Trophoblast cell (in vitro differentiated cells and primary cell): ENCODE data around the gene CACNA2D1.

Experiments
- DNase-seq, 2 donors: peaks; one replicate each; pipeline ENCODE4 v3.0.0-alpha.2; 2016
- H2AFZ ChIP-seq: 2 replicates; pipeline ENCODE4 v1.6.1; 2013; ENCODE audit warnings: low read length, moderate library complexity, mild to moderate bottlenecking; ENCODE audit not compliant: insufficient read depth, poor library complexity
- H2AK5ac ChIP-seq: 2 replicates; pipeline ENCODE4 v1.6.1; 2013; ENCODE audit warnings: mild to moderate bottlenecking, low read length
- H2BK120ac ChIP-seq: 2 replicates; pipeline ENCODE4 v1.6.1; 2013; ENCODE audit warnings: low read length, mild to moderate bottlenecking, moderate library complexity; ENCODE audit not compliant: insufficient read depth, poor library complexity
- H2BK12ac ChIP-seq: 2 replicates; pipeline ENCODE4 v1.6.1; 2013; ENCODE audit warnings: mild to moderate bottlenecking, low read length, moderate library complexity
- H2BK5ac ChIP-seq: 2 replicates; pipeline ENCODE4 v1.6.1; 2013; ENCODE audit warnings: low read length, low read depth, moderate library complexity, mild to moderate bottlenecking; ENCODE audit not compliant: poor library complexity
- H3K14ac ChIP-seq: 2 replicates; pipeline ENCODE4 v1.6.1; 2013; ENCODE audit warnings: mild to moderate bottlenecking, low read length
- H3K18ac ChIP-seq: 2 replicates; pipeline ENCODE4 v1.6.1; 2013; ENCODE audit warnings: mild to moderate bottlenecking, low read length
- H3K23ac ChIP-seq: 2 replicates; pipeline ENCODE4 v1.6.1; 2013; ENCODE audit warnings: low read length
- H3K27ac ChIP-seq: 2 replicates; pipeline ENCODE4 v1.5.1; 2013; ENCODE audit warnings: low read depth, mild to moderate bottlenecking, inconsistent platforms, low read length, moderate library complexity
- H3K27me3 ChIP-seq: 2 replicates; pipeline ENCODE4 v1.6.1; 2013; ENCODE audit warnings: inconsistent platforms, mild to moderate bottlenecking, low read length, moderate library complexity; ENCODE audit not compliant: insufficient read depth
- H3K36me3 ChIP-seq, 2 experiments: 1 replicate in 1 of 2; 2 replicates in 1 of 2; pipeline ENCODE4 v1.6.1; 2013; ENCODE audit warnings: low read length in 2 of 2, mild to moderate bottlenecking in 2 of 2, moderate library complexity in 1 of 2; ENCODE audit not compliant: insufficient read depth in 2 of 2, control insufficient read depth in 1 of 2
- H3K4ac ChIP-seq: 2 replicates; pipeline ENCODE4 v1.6.1; 2013; ENCODE audit warnings: low read depth, mild to moderate bottlenecking, low read length, moderate library complexity
- H3K4me1 ChIP-seq, 2 experiments: 1 replicate in 1 of 2; 2 replicates in 1 of 2; pipeline ENCODE4 v1.6.1; 2013; ENCODE audit warnings: low read length in 2 of 2, mild to moderate bottlenecking in 2 of 2, moderate library complexity in 1 of 2; ENCODE audit not compliant: insufficient read depth in 2 of 2, control insufficient read depth in 1 of 2
- H3K4me2 ChIP-seq: 2 replicates; pipeline ENCODE4 v1.6.1; 2013; ENCODE audit warnings: inconsistent platforms, mild to moderate bottlenecking, low read length, moderate library complexity
- H3K4me3 ChIP-seq: 2 replicates; pipeline ENCODE4 v1.5.1; 2013; ENCODE audit warnings: mild to moderate bottlenecking, low read depth, low read length, inconsistent platforms
- H3K79me1 ChIP-seq: one replicate; pipeline ENCODE4 v1.6.1; 2013; ENCODE audit warnings: low read length
- H3K79me2 ChIP-seq: 2 replicates; pipeline ENCODE4 v1.6.1; 2013; ENCODE audit warnings: low read length, mild to moderate bottlenecking; ENCODE audit not compliant: control insufficient read depth, insufficient read depth, poor library complexity
- H3K9ac ChIP-seq: 2 replicates; pipeline ENCODE4 v1.6.1; 2013; ENCODE audit warnings: mild to moderate bottlenecking, low read length
- H3K9me3 ChIP-seq: 2 replicates; pipeline ENCODE4 v1.6.1; 2013; ENCODE audit warnings: low read depth, mild to moderate bottlenecking, control low read depth, inconsistent platforms, low read length; ENCODE audit not compliant: insufficient read depth
- H4K12ac ChIP-seq: 2 replicates; pipeline ENCODE4 v1.6.1; 2013; ENCODE audit warnings: low read depth, mild to moderate bottlenecking, low read length, moderate library complexity
- H4K8ac ChIP-seq: 2 replicates; pipeline ENCODE4 v1.6.1; 2013; ENCODE audit warnings: low read depth, mild to moderate bottlenecking, low read length, moderate library complexity
- H4K91ac ChIP-seq: one replicate; pipeline ENCODE4 v1.6.1; 2013; ENCODE audit warnings: low read depth, mild to moderate bottlenecking, low read length, moderate library complexity
- WGBS: extraction: QIAGEN DNeasy Blood & Tissue Kit; methylation state at CpG from one replicate; pipeline ENCODE4 v1.1.7; 2013; ENCODE audit warnings: missing lambda C conversion rate; ENCODE audit not compliant: insufficient read length, insufficient coverage; ENCODE audit errors: extremely low coverage; 5-methylcytosine and 5-hydroxymethylcytosine counted together

CACNA2D1 gene

GRCh38 chr7:82223580-82223979 lies 220.0 kb downstream of the CACNA2D1 start:
- no peaks in the 10 kb centered on the region for H3K27me3 ChIP-seq
- no peak overlapping the region for H3K9ac ChIP-seq
- no peaks in the 10 kb centered on the region for H3K79me2 ChIP-seq
- no CpG with 5 or more reads among the region's 3 CpGs for WGBS
- H3K18ac ChIP-seq = no peak overlapping the region
- no peak overlapping the region for H2AFZ ChIP-seq
- H2AK5ac ChIP-seq = no peak overlapping the region
- no peak overlapping the region for H4K8ac ChIP-seq
- no peak overlapping the region for H2BK5ac ChIP-seq
- no peak overlapping the region for H3K23ac ChIP-seq
- H3K4me3 ChIP-seq = no peak overlapping the region
- no peak overlapping the region for H3K4me2 ChIP-seq
- H3K27ac ChIP-seq = no peak overlapping the region
- no peak overlapping the region for H4K12ac ChIP-seq
- H2BK120ac ChIP-seq = no peak overlapping the region
- no peaks in the 10 kb centered on the region for H3K79me1 ChIP-seq
- no peaks in the 10 kb centered on the region for H3K4me1 ChIP-seq
- H3K36me3 ChIP-seq = no peaks in the 10 kb centered on the region
- H3K14ac ChIP-seq = no peak overlapping the region
- no peak overlapping the region for H3K4ac ChIP-seq
- no peak for DNase-seq
- H4K91ac ChIP-seq = no peak overlapping the region
- H3K9me3 ChIP-seq = no peaks in the 10 kb centered on the region
- no peak overlapping the region for H2BK12ac ChIP-seq

GRCh38 chr7:82221152-82221674 lies 222.4 kb downstream of the CACNA2D1 start:
- H4K8ac ChIP-seq = no peak overlapping the region
- H4K12ac ChIP-seq = no peak overlapping the region
- no peak overlapping the region for H2BK5ac ChIP-seq
- no peak overlapping the region for H3K14ac ChIP-seq
- no CpG with 5 or more reads among the region's 9 CpGs for WGBS
- no peaks in the 10 kb centered on the region for H3K79me2 ChIP-seq
- H2BK120ac ChIP-seq = no peak overlapping the region
- no peaks in the 10 kb centered on the region for H3K27me3 ChIP-seq
- H2AK5ac ChIP-seq = no peak overlapping the region
- H3K27ac ChIP-seq = no peak overlapping the region
- H3K36me3 ChIP-seq = no peaks in the 10 kb centered on the region
- H3K4me3 ChIP-seq = no peak overlapping the region
- no peak overlapping the region for H3K4me2 ChIP-seq
- H3K9ac ChIP-seq = no peak overlapping the region
- H3K23ac ChIP-seq = no peak overlapping the region
- H2AFZ ChIP-seq = no peak overlapping the region
- H2BK12ac ChIP-seq = no peak overlapping the region
- H3K4ac ChIP-seq = no peak overlapping the region
- H3K9me3 ChIP-seq = no peaks in the 10 kb centered on the region
- H3K79me1 ChIP-seq = no peaks in the 10 kb centered on the region
- DNase-seq = no peak
- H3K18ac ChIP-seq = no peak overlapping the region
- H4K91ac ChIP-seq = no peak overlapping the region
- no peaks in the 10 kb centered on the region for H3K4me1 ChIP-seq

DNA sequence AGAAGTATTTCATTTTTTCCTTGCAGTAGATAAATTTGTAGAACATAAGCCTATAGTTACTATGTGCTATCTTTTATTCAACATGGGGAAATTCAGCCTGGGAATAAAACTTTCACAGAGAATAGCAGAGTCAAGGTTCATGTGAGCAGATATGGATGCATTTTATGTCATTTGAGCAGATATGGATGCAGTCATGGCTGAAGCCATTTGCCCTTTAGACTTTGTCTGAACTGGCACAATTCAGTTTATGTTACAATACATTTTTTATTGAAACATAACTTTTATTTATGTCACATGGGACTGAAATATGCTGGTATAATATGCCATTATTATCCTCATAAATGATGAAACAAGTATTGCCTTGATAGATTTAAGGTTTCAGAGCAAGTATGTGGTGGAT lies 231.1 kb downstream of the CACNA2D1 start:
- Histone ChIP-seq H2BK12ac (no peak overlapping the region), H2AK5ac (no peak overlapping the region), H3K36me3 (no peaks in the 10 kb centered on the region), H3K18ac (no peak overlapping the region), H3K79me2 (no peaks in the 10 kb centered on the region), H3K4me2 (no peak overlapping the region), H3K4me3 (no peak overlapping the region), H3K9me3 (no peaks in the 10 kb centered on the region), H2BK5ac (no peak overlapping the region), H3K4ac (no peak overlapping the region), H3K79me1 (no peaks in the 10 kb centered on the region), H2AFZ (no peak overlapping the region), H3K27me3 (no peaks in the 10 kb centered on the region), H4K12ac (no peak overlapping the region), H4K91ac (no peak overlapping the region), H3K4me1 (no peaks in the 10 kb centered on the region), H3K23ac (no peak overlapping the region), H3K27ac (no peak overlapping the region), H3K14ac (no peak overlapping the region), H4K8ac (no peak overlapping the region), H2BK120ac (no peak overlapping the region), H3K9ac (no peak overlapping the region)
- DNase-seq = no peak

- H3K27me3 ChIP-seq = no peaks in the 10 kb centered on the region
- no peaks in the 10 kb centered on the region for H3K79me2 ChIP-seq
- no peaks in the 10 kb centered on the region for H3K36me3 ChIP-seq
- no peaks in the 10 kb centered on the region for H3K9me3 ChIP-seq
- no CpG with 5 or more reads among the region's 1 CpG for WGBS
- H2BK12ac ChIP-seq = no peak overlapping the region
- H4K8ac ChIP-seq = no peak overlapping the region
- DNase-seq = no peak
- no peak overlapping the region for H2BK120ac ChIP-seq
- H3K23ac ChIP-seq = no peak overlapping the region
- no peak overlapping the region for H3K9ac ChIP-seq
- H3K14ac ChIP-seq = no peak overlapping the region
- H3K4me1 ChIP-seq = no peaks in the 10 kb centered on the region
- H3K4ac ChIP-seq = no peak overlapping the region
- H3K79me1 ChIP-seq = no peaks in the 10 kb centered on the region
- no peak overlapping the region for H4K91ac ChIP-seq
- H3K18ac ChIP-seq = no peak overlapping the region
- no peak overlapping the region for H3K4me2 ChIP-seq
- H2BK5ac ChIP-seq = no peak overlapping the region
- H2AFZ ChIP-seq = no peak overlapping the region
- no peak overlapping the region for H4K12ac ChIP-seq
- H3K27ac ChIP-seq = no peak overlapping the region
- H2AK5ac ChIP-seq = no peak overlapping the region
- H3K4me3 ChIP-seq = no peak overlapping the region
Measured at GRCh38 chr7:82211333-82211732, 232.2 kb downstream of the CACNA2D1 start.
